Stimulated activated naive CD4-positive, alpha-beta T cell treated with Interleukin-2 at 50 U/mL for 16 hours (primary cell): Measurements from ENCODE around the gene TCFL5.
"Not testable (repeated sequence)": the region's sequence is repeated elsewhere in the genome, so short reads cannot be mapped to it uniquely, and the experiment has no call there.

Experiments
- DNase-seq: peaks from one replicate; lab custom pipeline; 2025; lab: John Stamatoyannopoulos, UW

The TCFL5 gene

GRCh38 chr20:62854121-62854520 is 7.5 kb downstream of the TCFL5 start:
- DNase-seq = no peak

GRCh38 chr20:62853304-62853703 is 8.3 kb downstream of the TCFL5 start:
- DNase-seq = not testable (repeated sequence)

GRCh38 chr20:62852841-62853240 is 8.8 kb downstream of the TCFL5 start:
- no peak for DNase-seq

- no peak for DNase-seq
Measured at GRCh38 chr20:62852196-62852595, 9.4 kb downstream of the TCFL5 start.

- no peak for DNase-seq
Measured at GRCh38 chr20:62850333-62850974, 11.2 kb downstream of the TCFL5 start.

GRCh38 chr20:62849431-62849830 is 12.2 kb downstream of the TCFL5 start:
- DNase-seq = no peak

GRCh38 chr20:62848917-62849316 is 12.7 kb downstream of the TCFL5 start:
- not testable (repeated sequence) for DNase-seq

- DNase-seq = no peak
Measured at GRCh38 chr20:62846166-62846890, 15.3 kb downstream of the TCFL5 start.

GRCh38 chr20:62845416-62846160 is 16.0 kb downstream of the TCFL5 start:
- DNase-seq = no peak

- no peak for DNase-seq
Measured at GRCh38 chr20:62844182-62844581, 17.4 kb downstream of the TCFL5 start.

- DNase-seq = no peak
Measured at GRCh38 chr20:62843656-62844055, 18.0 kb downstream of the TCFL5 start.

GRCh38 chr20:62841705-62842212 is 19.9 kb downstream of the TCFL5 start:
- no peak for DNase-seq

GRCh38 chr20:62840244-62841197 is 21.1 kb downstream of the TCFL5 start:
- DNase-seq = no peak

GRCh38 chr20:62839816-62840215 is 21.8 kb downstream of the TCFL5 start:
- no peak for DNase-seq

- DNase-seq = no peak
Measured at GRCh38 chr20:62839261-62839660, 22.4 kb downstream of the TCFL5 start.

- DNase-seq = no peak
Measured at GRCh38 chr20:62838128-62838891, 23.3 kb downstream of the TCFL5 start.

- DNase-seq = no peak
Measured at GRCh38 chr20:62837790-62838127, 23.9 kb downstream of the TCFL5 start.

GRCh38 chr20:62836967-62837490 is 24.6 kb downstream of the TCFL5 start:
- no peak for DNase-seq

GRCh38 chr20:62835931-62836861 is 25.4 kb downstream of the TCFL5 start:
- no peak for DNase-seq
